ENCODE results near the gene ITGBL1. TPM values are rescaled to one million over a fixed set of nuclear protein-coding genes. Genes with fewer than 3 reads are reported as not detected.

The ITGBL1 gene
- total RNA-seq, 1 donor from 2014 or later, result 2.0 TPM

DNA sequence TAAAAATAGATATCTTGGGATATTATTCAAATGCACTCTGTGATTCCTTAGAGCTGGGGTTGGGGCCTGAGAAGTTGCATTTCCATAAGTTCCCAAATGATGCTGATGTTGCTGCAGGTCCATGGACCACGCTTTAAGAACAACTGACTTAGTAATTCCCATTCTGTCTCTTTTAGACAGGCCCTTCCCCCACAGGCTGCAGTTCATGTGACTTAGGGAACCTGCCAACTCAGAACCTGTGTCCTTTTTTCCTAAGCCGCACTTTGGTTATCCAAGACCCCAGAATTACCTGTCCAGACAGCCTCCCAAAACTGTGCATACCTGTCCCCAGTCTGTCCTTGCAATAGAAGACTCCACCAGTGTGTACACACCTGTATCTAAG is 1.7 kb upstream of the ITGBL1 start:
- no peak for FAIRE-seq
- DNase-seq (ENCODE audit: low spot score in 2 of 2), result no peak

- DNase-seq (ENCODE audit: low spot score in 2 of 2) (no peak), FAIRE-seq (no peak)
These were observed 834 bp upstream of the ITGBL1 start for GRCh38 chr13:101451641-101452040.

GRCh38 chr13:101453784-101454201 is 1.3 kb downstream of the ITGBL1 start:
- DNase-seq (ENCODE audit: low spot score in 2 of 2) (peak in 1 of 2 donors; percentile 36), FAIRE-seq (no peak)

DNA sequence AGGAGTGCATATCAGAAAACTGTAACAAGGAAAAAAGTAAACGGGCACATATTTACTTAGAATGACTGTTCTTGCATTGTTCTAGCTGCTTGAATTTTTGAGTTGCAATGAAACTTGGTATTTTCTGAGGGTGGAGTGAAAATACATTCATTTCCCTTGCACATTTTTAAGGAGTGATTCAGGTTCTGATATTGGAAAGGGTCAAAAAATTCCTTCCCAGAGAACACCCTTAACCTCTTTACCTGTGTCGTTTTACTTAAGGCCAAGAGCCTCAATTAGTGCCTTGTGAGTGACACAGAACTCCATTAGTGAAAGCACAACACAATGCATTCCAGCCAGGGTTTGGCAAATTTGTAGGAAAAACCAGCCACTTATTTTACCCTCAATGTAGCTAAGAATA is 2.3 kb downstream of the ITGBL1 start:
- FAIRE-seq (no peak), DNase-seq (ENCODE audit: low spot score in 2 of 2) (no peak)

GRCh38 chr13:101455863-101456262 is 3.4 kb downstream of the ITGBL1 start:
- FAIRE-seq (no peak), DNase-seq (ENCODE audit: low spot score in 2 of 2) (no peak)

- no peak for FAIRE-seq
- DNase-seq (ENCODE audit: low spot score in 2 of 2), result no peak
These were observed 4.7 kb downstream of the ITGBL1 start for GRCh38 chr13:101457176-101457575.

DNA sequence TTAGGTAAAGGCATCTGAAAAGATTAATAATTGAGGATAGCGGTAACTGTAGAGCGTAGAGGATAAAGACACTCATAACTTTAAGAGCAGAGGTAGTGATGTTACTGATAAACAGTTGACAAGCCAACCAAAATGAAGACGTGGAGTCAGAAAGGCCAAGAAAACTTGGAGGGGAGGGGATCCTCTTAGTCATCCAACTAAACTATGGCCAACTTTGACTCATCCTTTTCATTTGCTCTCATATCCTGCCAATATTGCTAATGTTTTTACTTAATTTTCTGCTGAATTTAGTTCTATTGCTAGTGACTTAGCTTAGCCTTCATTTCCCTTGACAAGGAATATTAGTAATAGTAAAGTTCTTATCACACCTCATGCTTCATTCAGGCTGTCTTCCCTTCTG is 13.4 kb downstream of the ITGBL1 start:
- DNase-seq (ENCODE audit: low spot score in 2 of 2) (no peak), FAIRE-seq (no peak)

- no peak for DNase-seq (ENCODE audit: low spot score in 2 of 2)
- no peak for FAIRE-seq
These were observed 14.9 kb downstream of the ITGBL1 start for GRCh38 chr13:101467415-101467814.

DNA sequence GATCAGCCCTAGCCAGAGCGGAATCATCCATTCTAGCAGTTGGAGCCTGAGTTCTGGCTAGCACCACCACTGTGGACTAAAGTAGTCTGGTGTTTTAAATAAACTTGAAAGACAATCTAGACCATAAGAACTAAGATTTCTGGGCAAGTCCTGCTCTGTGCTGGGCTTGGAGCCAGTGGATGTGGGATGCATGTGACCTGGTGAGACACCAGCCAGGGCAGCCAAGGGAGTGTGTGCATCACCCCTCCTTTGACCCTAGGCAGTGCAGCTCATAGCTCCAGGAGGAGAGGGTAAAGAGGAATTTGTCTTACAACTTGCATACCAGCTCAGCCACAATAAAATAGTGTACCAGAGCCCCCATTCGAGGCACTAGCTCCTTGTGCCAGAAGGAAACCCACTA is 21.0 kb downstream of the ITGBL1 start:
- DNase-seq (ENCODE audit: low spot score in 2 of 2) (no peak), FAIRE-seq (no peak)

DNA sequence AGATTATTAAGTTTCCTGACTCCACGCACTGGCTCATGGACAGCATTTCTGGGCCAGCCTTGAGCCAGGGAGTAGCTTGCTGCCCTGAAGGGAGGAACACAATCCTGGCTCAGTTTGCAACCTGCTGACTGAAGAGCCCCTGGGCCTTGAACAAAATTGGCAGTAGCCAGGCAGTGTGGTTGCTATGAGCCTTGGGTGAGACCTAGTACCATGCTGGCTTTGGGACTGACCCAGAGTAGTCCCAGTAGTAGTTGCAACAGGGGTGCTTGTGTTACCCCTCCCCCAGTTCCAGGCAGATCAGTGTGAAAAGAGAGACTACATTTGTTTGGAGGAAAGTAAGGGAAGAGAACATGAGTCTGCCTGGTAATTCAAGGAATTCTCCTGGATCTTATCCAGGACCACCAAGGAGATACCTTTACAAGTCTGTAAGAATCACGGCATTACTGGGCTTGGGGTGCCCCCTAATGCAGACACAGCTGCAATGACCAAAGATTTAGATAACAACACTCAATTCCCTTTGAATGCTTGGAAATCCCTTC is 22.0 kb downstream of the ITGBL1 start:
- no peak for DNase-seq (ENCODE audit: low spot score in 2 of 2)
- FAIRE-seq, result no peak

- DNase-seq (ENCODE audit: low spot score in 2 of 2), result no peak
- FAIRE-seq, result no peak
These were observed 23.1 kb downstream of the ITGBL1 start for GRCh38 chr13:101475536-101475935.

DNA sequence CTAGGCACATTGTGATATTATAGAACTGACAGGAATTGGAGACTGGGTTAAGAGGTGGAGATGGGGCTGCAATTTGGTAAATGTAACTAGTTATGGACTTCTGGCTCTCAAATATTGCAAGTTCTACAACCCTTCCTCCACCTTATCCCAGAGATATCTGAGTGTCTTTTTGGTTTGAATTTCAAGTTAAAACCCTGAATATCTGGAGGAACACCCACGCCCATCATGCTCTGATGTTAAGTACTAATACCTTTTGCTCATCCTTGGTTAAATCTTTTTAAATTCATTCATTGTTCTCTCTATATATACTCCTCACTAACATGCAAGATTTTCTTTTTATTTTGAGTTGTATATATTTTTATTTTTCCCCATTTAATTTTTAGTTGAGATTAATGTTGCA is 28.9 kb downstream of the ITGBL1 start:
- FAIRE-seq, result no peak
- DNase-seq (ENCODE audit: low spot score in 2 of 2), result no peak

DNA sequence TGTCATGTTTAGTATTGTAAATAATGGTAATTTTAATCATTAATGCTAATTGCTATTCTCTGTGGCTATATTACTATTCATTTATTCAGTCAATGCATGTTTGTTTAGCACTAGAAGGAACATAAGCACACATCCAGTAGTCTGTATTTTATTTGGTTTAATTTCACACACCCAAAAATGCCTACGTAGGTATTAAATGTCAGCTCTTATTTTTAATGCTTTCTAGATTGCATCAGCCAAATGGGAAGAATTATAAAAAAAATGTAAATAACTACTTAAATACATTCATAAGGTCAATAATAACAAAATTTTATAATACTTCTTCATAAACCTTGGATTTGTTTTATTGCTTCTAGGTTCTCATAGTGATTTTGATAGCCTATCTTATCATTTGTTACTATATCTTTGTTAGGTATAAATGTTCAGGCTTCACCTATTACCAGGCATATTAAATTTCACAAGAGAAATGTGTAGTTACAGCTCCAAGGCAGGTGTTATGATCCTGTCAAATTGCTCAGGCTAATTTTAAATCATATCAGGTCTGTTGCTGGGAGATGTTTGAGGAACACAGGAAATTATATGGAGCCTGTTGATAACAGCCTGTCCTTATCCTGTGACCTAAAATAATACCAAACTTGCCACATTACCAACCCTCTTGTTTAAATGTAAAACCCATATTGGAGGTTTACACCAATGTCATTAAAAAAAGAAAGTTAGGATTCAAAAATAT is 34.4 kb downstream of the ITGBL1 start:
- FAIRE-seq, result no peak
- no peak for DNase-seq (ENCODE audit: low spot score in 2 of 2)

- FAIRE-seq, result no peak
- DNase-seq (ENCODE audit: low spot score in 2 of 2), result no peak
These were observed 35.0 kb downstream of the ITGBL1 start for GRCh38 chr13:101487438-101487830.

DNA sequence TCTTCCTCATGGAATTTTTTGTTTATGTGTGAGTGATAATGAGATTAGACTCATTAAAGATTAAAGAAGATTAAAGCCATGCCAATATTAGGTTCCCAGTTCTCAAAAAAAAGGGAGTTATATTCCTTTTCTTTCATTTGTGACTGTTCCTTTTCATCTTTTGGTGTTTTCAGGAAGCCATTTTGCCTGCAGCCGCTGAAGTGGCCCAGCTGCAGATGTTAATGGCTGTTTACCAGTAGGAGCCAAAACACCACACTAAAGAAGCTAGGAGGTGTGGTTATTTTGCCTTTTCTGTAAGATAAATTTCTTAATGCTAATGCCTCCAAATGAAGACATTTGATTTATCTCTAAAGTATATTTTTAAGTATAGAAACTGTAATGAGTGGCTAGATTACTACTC is 36.3 kb downstream of the ITGBL1 start:
- FAIRE-seq (no peak), DNase-seq (ENCODE audit: low spot score in 2 of 2) (no peak)

GRCh38 chr13:101489643-101490405 is 37.3 kb downstream of the ITGBL1 start:
- no peak for DNase-seq (ENCODE audit: low spot score in 2 of 2)
- FAIRE-seq, result no peak

- DNase-seq (ENCODE audit: low spot score in 2 of 2) (no peak), FAIRE-seq (no peak)
These were observed 38.0 kb downstream of the ITGBL1 start for GRCh38 chr13:101490406-101491015.

DNA sequence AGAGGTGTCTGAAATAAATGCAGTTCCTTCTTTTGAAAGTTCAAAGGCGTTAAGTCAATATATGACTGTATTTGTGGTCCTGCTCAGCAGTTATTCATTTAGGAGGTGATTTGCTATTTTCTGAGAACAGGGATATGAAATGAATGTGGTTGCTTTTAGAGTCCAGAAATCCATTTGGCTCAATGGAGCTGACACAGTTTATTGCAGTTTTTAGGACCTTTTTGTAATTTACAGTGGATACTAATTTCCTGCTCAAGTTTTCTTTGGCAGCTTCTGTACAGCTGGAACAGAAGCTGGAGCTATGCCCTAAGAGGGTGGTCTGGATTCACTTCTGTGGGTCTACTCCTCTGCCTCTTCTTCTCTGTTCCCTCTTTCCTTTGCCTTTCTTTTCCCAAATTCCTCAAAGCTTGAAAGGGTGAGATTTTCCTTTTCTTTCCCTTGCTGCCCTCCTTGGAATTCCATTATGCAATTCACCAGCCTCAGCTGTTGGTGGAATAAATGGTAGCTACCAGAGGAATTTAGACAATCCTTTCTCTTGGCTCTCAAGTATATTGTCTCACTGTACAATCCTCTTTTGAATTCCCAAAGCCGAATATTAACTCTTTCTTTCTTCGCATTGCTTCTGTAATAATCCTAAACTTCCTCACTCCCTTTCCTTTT is 39.9 kb downstream of the ITGBL1 start:
- DNase-seq (ENCODE audit: low spot score in 2 of 2), result no peak
- FAIRE-seq, result no peak

DNA sequence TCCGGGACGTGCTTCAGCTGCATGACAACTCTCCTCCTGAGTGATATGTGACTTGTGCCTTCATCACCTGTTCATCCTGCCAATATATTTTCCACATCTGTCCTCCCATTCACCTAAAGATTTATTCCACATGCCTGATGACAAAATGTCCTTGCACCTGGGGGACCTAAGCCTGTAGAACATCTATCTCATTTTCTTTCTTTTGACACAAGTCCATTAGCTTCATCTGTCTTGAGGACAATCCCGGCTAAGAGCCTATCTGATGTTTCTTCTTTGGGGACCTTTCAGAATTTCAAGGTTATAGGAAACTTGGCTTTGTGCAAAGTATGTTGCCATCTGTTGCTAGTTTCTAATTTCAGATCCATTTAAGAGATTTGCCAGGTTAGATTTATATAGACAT is 41.1 kb downstream of the ITGBL1 start:
- DNase-seq (ENCODE audit: low spot score in 2 of 2) (no peak), FAIRE-seq (no peak)

GRCh38 chr13:101499406-101499805 is 46.9 kb downstream of the ITGBL1 start:
- DNase-seq (ENCODE audit: low spot score in 2 of 2), result no peak
- FAIRE-seq, result no peak

DNA sequence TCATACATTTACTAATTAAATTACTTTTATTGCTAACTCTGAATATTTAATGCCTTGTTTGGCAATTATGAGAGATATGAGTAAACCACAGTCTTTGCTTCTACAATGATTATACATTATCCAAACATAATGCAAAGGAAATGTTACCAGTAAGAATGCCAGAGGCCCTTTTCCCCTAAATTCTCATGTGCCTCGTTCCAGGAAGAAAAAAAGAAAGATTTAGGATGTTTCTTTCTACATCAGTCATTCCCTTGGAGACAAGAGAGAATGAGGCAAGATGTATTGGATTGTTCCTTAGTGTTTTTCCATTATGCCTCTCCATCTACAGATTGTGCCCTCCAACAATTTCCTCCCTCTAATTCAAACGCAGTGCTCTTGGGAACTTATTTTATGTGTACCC is 50.1 kb downstream of the ITGBL1 start:
- DNase-seq (ENCODE audit: low spot score in 2 of 2) (no peak), FAIRE-seq (no peak)
